ENCODE measurements around the gene LIME1. TPM values are rescaled to one million over a fixed set of nuclear protein-coding genes. Genes with fewer than 3 reads are reported as not detected.

The LIME1 gene
- total and polyA plus RNA-seq, 2 of the 4 experiments (the other 2 are of a cell fraction), result 0.36 to 7.8 TPM

DNA sequence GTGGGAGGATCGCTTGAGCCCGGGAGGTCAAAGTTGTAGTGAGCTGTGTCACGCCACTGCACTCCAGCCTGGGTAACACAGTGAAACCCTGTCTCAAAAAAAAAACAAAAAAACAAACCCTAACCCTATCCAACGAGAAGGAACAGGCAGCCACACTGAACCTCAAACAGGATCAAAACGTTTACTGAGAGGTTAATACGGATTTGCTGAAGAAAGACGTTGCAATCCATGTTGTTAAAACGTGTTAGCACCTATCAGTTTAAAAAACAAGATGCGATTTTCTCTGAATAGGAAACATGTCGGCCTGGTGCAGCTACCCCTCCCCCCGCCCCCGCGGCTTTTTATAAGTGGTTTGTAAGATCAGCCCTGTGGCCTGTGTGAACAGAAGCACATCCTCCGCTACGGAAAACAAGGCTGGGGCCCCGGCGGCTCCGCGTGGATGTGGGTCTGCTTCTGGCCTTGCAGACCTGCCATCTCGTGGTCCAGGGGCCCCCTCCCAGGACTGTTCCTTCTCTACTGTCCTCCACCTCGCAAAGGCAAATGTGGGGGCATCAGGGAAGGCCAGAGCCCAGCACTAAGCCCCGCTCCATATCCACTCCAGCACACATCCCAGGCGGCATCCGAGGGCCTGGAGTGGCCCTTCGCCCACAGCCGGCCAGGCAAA is 14.5 kb downstream of the LIME1 start:
- H3K4ac ChIP-seq (ENCODE audit: low read depth, low read length), result no peak overlapping the region
- WGBS, 2 experiments (ENCODE audit: extremely low coverage in 2 of 2, insufficient read length in 1 of 2), result 86% methylated on average over 7 of the region's 26 CpGs; no CpG with 5 or more reads in 1 of the 2 experiments
- no peak overlapping the region for H3K14ac ChIP-seq (replicated peaks; ENCODE audit: low read depth, low read length)
- H2BK20ac ChIP-seq (ENCODE audit: low read depth, low read length), result no peak overlapping the region
- no peaks in the 10 kb centered on the region; the same call in 1 of the 2 replicates for H4K20me1 ChIP-seq (ENCODE audit: insufficient read depth, low read length)
- H2AK5ac ChIP-seq (ENCODE audit: low read depth, low read length), result no peak overlapping the region
- ATAC-seq (ENCODE audit: low read depth) (no peak), DNase-seq (no peak)
- no peak overlapping the region for H4K91ac ChIP-seq (ENCODE audit: insufficient read depth, low read depth, low read length)
- H4K8ac ChIP-seq (ENCODE audit: low read depth in 2 of 2, low read length in 2 of 2), result no peak overlapping the region
- intact Hi-C loops (cut with micrococcal nuclease), result no loop called here
- no peak overlapping the region for H3K4me2 ChIP-seq (ENCODE audit: low read depth, low read length)
- H2BK120ac ChIP-seq (ENCODE audit: low read depth, low read length), result no peak overlapping the region
- H2AFZ ChIP-seq (replicated peaks; ENCODE audit: low read length, poor library complexity), result no peak overlapping the region
- POLR2A ChIA-PET (ENCODE audit: unreplicated experiment), result no interaction called here
- no peak overlapping the region for H3K56ac ChIP-seq (ENCODE audit: extremely low read depth, insufficient read depth, low read length)
- no peak overlapping the region for H3K4me3 ChIP-seq (ENCODE audit: insufficient read depth, low read depth, low read length)
- no peak overlapping the region for H3K18ac ChIP-seq (ENCODE audit: low read depth, low read length)
- CTCF ChIA-PET, result no interaction called here
- no peaks in the 10 kb centered on the region for H3K9me3 ChIP-seq (ENCODE audit: control insufficient read depth, insufficient read depth, low read length)
- H3K9me1 ChIP-seq (ENCODE audit: insufficient read depth, low read length), result no peaks in the 10 kb centered on the region
- peaks cover 5% of the 10 kb centered on the region; the same call in 1 of the 2 replicates for H3K36me3 ChIP-seq (ENCODE audit: control insufficient read depth, insufficient read depth, low read length)
- no peak overlapping the region for H3K23ac ChIP-seq (ENCODE audit: low read depth, low read length)
- no peak overlapping the region for H3K27ac ChIP-seq (ENCODE audit: insufficient read depth, low read length)
- no peaks in the 10 kb centered on the region for H3K4me1 ChIP-seq (ENCODE audit: control insufficient read depth, insufficient read depth, low read length)
- in situ Hi-C loops (cut with MboI; ENCODE audit: low sequenced_read_pairs), result no loop called here
- TF ChIP-seq MAFK (IDR thresholded peaks at IDR 0.05; ENCODE audit: low read depth, low read length), result no peak
- TF ChIP-seq FOS (IDR thresholded peaks at IDR 0.05; ENCODE audit: low read depth, low read length), result no peak
- TF ChIP-seq NFE2L2 (IDR thresholded peaks at IDR 0.05; ENCODE audit: low read depth, low read length), result no peak
- no peak for TF ChIP-seq MAZ (IDR thresholded peaks at IDR 0.05; ENCODE audit: borderline replicate concordance, low read depth, low read length)
- TF ChIP-seq MXI1 (IDR thresholded peaks at IDR 0.05; ENCODE audit: borderline replicate concordance, low read depth, low read length), result no peak
- TF ChIP-seq CEBPB (IDR thresholded peaks at IDR 0.05; ENCODE audit: low read depth, low read length), result no peak
- no peak for TF ChIP-seq SMC3 (IDR thresholded peaks at IDR 0.05; ENCODE audit: low read depth, low read length)
- TF ChIP-seq RAD21 (IDR thresholded peaks at IDR 0.05; ENCODE audit: low read length), result no peak
- TF ChIP-seq, protein P1, sequence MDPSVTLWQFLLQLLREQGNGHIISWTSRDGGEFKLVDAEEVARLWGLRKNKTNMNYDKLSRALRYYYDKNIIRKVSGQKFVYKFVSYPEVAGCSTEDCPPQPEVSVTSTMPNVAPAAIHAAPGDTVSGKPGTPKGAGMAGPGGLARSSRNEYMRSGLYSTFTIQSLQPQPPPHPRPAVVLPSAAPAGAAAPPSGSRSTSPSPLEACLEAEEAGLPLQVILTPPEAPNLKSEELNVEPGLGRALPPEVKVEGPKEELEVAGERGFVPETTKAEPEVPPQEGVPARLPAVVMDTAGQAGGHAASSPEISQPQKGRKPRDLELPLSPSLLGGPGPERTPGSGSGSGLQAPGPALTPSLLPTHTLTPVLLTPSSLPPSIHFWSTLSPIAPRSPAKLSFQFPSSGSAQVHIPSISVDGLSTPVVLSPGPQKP (IDR thresholded peaks at IDR 0.05; ENCODE audit: borderline replicate concordance, low read depth, low read length), result no peak
- TF ChIP-seq RFX5 (IDR thresholded peaks at IDR 0.05; ENCODE audit: low read depth, low read length), result no peak
- TF ChIP-seq, protein P2, sequence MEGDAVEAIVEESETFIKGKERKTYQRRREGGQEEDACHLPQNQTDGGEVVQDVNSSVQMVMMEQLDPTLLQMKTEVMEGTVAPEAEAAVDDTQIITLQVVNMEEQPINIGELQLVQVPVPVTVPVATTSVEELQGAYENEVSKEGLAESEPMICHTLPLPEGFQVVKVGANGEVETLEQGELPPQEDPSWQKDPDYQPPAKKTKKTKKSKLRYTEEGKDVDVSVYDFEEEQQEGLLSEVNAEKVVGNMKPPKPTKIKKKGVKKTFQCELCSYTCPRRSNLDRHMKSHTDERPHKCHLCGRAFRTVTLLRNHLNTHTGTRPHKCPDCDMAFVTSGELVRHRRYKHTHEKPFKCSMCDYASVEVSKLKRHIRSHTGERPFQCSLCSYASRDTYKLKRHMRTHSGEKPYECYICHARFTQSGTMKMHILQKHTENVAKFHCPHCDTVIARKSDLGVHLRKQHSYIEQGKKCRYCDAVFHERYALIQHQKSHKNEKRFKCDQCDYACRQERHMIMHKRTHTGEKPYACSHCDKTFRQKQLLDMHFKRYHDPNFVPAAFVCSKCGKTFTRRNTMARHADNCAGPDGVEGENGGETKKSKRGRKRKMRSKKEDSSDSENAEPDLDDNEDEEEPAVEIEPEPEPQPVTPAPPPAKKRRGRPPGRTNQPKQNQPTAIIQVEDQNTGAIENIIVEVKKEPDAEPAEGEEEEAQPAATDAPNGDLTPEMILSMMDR (conservative IDR thresholded peaks at IDR 0.05; ENCODE audit: low read depth, low read length), result no peak
- TF ChIP-seq POLR2A (IDR thresholded peaks at IDR 0.05; ENCODE audit: low read depth, low read length), result no peak
- no peak overlapping the region for H2BK15ac ChIP-seq (ENCODE audit: low read depth, low read length)
- peak overlapping the region; percentile 42 for H2AK9ac ChIP-seq (replicated peaks; ENCODE audit: low read depth, low read length, poor library complexity)
- H2BK5ac ChIP-seq (ENCODE audit: low read depth, low read length, poor library complexity, severe bottlenecking), result no peak overlapping the region
- H3K27me3 ChIP-seq (ENCODE audit: control insufficient read depth, insufficient read depth, low read length), result no peaks in the 10 kb centered on the region
- H4K5ac ChIP-seq (ENCODE audit: low read depth, low read length), result no peak overlapping the region
- no TSS peak for BruUV-seq (replicated peaks)
- no peak overlapping the region for H3K9ac ChIP-seq (ENCODE audit: low read depth, low read length)
- H3K79me1 ChIP-seq (ENCODE audit: low read depth in 1 of 2, low read length in 2 of 2), result 0 out of 4 replicates have a peak, but pooled peaks cover 0 to 2% of the 10 kb centered on the region in 2 experiments
- dilution Hi-C loops (cut with HindIII; ENCODE audit: low sequenced_read_pairs, unreplicated experiment), result no loop called here

Measured in IMR-90 (cell line).